SK-N-SH treated with all-trans-retinoic acid at 6 μM for 48 hours (cell line): ENCODE data around the gene OTUB1.

Experiments used
- ATAC-seq: fragments of 200-7000 bp; cut with Tn5 transposase; 3 replicates; pipeline ENCODE4 v1.9.1; 2020; ENCODE audit warnings: mild to moderate bottlenecking, moderate library complexity
- ARNTL ChIP-seq: fragments of 450-650 bp; formaldehyde crosslinking; IDR thresholded peaks from 2 replicates; pipeline ENCODE4 v1.5.0; 2020; ENCODE audit warnings: low read depth, mild to moderate bottlenecking, moderate library complexity, borderline replicate concordance
- CREB5 ChIP-seq: fragments of 250-450 bp; sonication (Bioruptor Pico); IDR thresholded peaks from 2 replicates; pipeline ENCODE4 v1.5.1; 2020; ENCODE audit warnings: low read depth, mild to moderate bottlenecking, moderate library complexity
- CSDC2 ChIP-seq: fragments of 250-450 bp; sonication (Bioruptor Pico); IDR thresholded peaks from 2 replicates; pipeline ENCODE4 v1.5.0; 2020; ENCODE audit warnings: mild to moderate bottlenecking, moderate library complexity
- CSRNP3 ChIP-seq: fragments of 250-450 bp; sonication (Bioruptor Pico); IDR thresholded peaks from 2 replicates; pipeline ENCODE4 v1.5.1; 2021; ENCODE audit warnings: mild to moderate bottlenecking, moderate library complexity
- ISL1 ChIP-seq: fragments of 250-450 bp; sonication (Bioruptor Pico); IDR thresholded peaks from 2 replicates; pipeline ENCODE4 v2.1.2; 2022; ENCODE audit warnings: mild to moderate bottlenecking, moderate library complexity
- OSR1 ChIP-seq: fragments of 250-450 bp; sonication (Bioruptor Pico); IDR thresholded peaks from 2 replicates; pipeline ENCODE4 v1.8.0; 2022; ENCODE audit warnings: moderate library complexity, mild to moderate bottlenecking, inconsistent platforms
- PATZ1 ChIP-seq: fragments of 250-450 bp; sonication (Bioruptor Pico); IDR thresholded peaks from 2 replicates; pipeline ENCODE4 v1.8.0; 2020; ENCODE audit warnings: mild to moderate bottlenecking, moderate library complexity, borderline replicate concordance
- POU6F1 ChIP-seq: fragments of 250-450 bp; sonication (Bioruptor Pico); IDR thresholded peaks from 2 replicates; pipeline ENCODE4 v1.8.0; 2021; ENCODE audit warnings: low read depth, mild to moderate bottlenecking, moderate library complexity, borderline replicate concordance
- PPARA ChIP-seq: fragments of 250-450 bp; sonication (Bioruptor Pico); IDR thresholded peaks from 2 replicates; pipeline ENCODE4 v1.5.0; 2020; ENCODE audit warnings: mild to moderate bottlenecking, borderline replicate concordance
- RARB ChIP-seq: fragments of 250-450 bp; sonication (Bioruptor Pico); IDR thresholded peaks from 2 replicates; pipeline ENCODE4 v1.8.0; 2021; ENCODE audit warnings: mild to moderate bottlenecking, moderate library complexity
- SNAI2 ChIP-seq: fragments of 250-450 bp; sonication (Bioruptor Pico); IDR thresholded peaks from 2 replicates; pipeline ENCODE4 v1.5.0; 2020; ENCODE audit warnings: mild to moderate bottlenecking, moderate library complexity
- TCF4 ChIP-seq: fragments of 250-450 bp; sonication (Bioruptor Pico); IDR thresholded peaks from 2 replicates; pipeline ENCODE4 v1.8.0; 2021; ENCODE audit warnings: mild to moderate bottlenecking, moderate library complexity, borderline replicate concordance
- TOX ChIP-seq: fragments of 250-450 bp; sonication (Bioruptor Pico); IDR thresholded peaks from 2 replicates; pipeline ENCODE4 v1.8.0; 2021; ENCODE audit warnings: mild to moderate bottlenecking, moderate library complexity, borderline replicate concordance
- TSHZ2 ChIP-seq: fragments of 250-450 bp; sonication (Bioruptor Pico); IDR thresholded peaks from 2 replicates; pipeline ENCODE4 v1.5.0; 2020; ENCODE audit warnings: mild to moderate bottlenecking, moderate library complexity
- ZC3H10 ChIP-seq: fragments of 250-450 bp; sonication (Bioruptor Pico); IDR thresholded peaks from 2 replicates; pipeline ENCODE4 v1.5.1; 2021; ENCODE audit warnings: mild to moderate bottlenecking, moderate library complexity
- ZFP3 ChIP-seq: fragments of 250-450 bp; sonication (Bioruptor Pico); IDR thresholded peaks from 2 replicates; pipeline ENCODE4 v1.5.0; 2020; ENCODE audit warnings: mild to moderate bottlenecking, moderate library complexity
- ZFP30 ChIP-seq: fragments of 450-650 bp; formaldehyde crosslinking; IDR thresholded peaks from 2 replicates; pipeline ENCODE4 v1.5.0; 2022; ENCODE audit warnings: mild to moderate bottlenecking, moderate library complexity
- ZNF70 ChIP-seq: fragments of 450-650 bp; formaldehyde crosslinking; IDR thresholded peaks from 2 replicates; pipeline ENCODE4 v1.5.0; 2020; ENCODE audit warnings: mild to moderate bottlenecking, moderate library complexity
- ZNF8 ChIP-seq: fragments of 450-650 bp; formaldehyde crosslinking; IDR thresholded peaks from 2 replicates; pipeline ENCODE4 v1.5.0; 2020; ENCODE audit warnings: mild to moderate bottlenecking, moderate library complexity

OTUB1 gene

GRCh38 chr11:63997104-63997700 lies 11.0 kb downstream of the OTUB1 start:
- no peak for ATAC-seq

GRCh38 chr11:63997801-63998337 lies 11.6 kb downstream of the OTUB1 start:
- no peak for TF ChIP-seq PPARA (CRISPR knock-in tag)
- no peak for TF ChIP-seq TCF4 (CRISPR knock-in tag)
- TF ChIP-seq ZFP3: no peak
- no peak for TF ChIP-seq OSR1 (CRISPR knock-in tag)
- no peak for ATAC-seq

More at GRCh38 chr11:63997104-63997700, 11.0 kb downstream of the OTUB1 start:
- TF ChIP-seq CSDC2: no peak

- peak; percentile 3 for ATAC-seq
- TF ChIP-seq ZFP30 (CRISPR knock-in tag) (no peak), TSHZ2 (CRISPR knock-in tag) (no peak), TOX (CRISPR knock-in tag) (no peak), CREB5 (no peak), SNAI2 (no peak), OSR1 (CRISPR knock-in tag) (no peak), ISL1 (CRISPR knock-in tag) (no peak), PATZ1 (CRISPR knock-in tag) (no peak), CSDC2 (no peak), ARNTL (CRISPR knock-in tag) (no peak), RARB (CRISPR knock-in tag) (no peak)
- TF ChIP-seq, all 23 proteins: peak for 0
These were observed 12.5 kb downstream of the OTUB1 start for GRCh38 chr11:63998558-63999348.

- ATAC-seq: no peak; the same call in 1 of the 3 replicates
- TF ChIP-seq ISL1 (CRISPR knock-in tag): no peak
- TF ChIP-seq ZNF70 (CRISPR knock-in tag): no peak
- no peak for TF ChIP-seq CSRNP3 (CRISPR knock-in tag)
- no peak for TF ChIP-seq ARNTL (CRISPR knock-in tag)
- TF ChIP-seq ZFP30 (CRISPR knock-in tag): no peak
- TF ChIP-seq ZNF8 (CRISPR knock-in tag): no peak
- no peak for TF ChIP-seq POU6F1 (CRISPR knock-in tag)
- TF ChIP-seq ZFP3: no peak
- TF ChIP-seq TCF4 (CRISPR knock-in tag): no peak
- TF ChIP-seq CSDC2: no peak
- no peak for TF ChIP-seq ZC3H10
- TF ChIP-seq TOX (CRISPR knock-in tag): no peak
These were observed 13.2 kb downstream of the OTUB1 start for GRCh38 chr11:63999349-64000025.
